Measurements from ENCODE around the gene IFT172.

Gene IFT172

DNA sequence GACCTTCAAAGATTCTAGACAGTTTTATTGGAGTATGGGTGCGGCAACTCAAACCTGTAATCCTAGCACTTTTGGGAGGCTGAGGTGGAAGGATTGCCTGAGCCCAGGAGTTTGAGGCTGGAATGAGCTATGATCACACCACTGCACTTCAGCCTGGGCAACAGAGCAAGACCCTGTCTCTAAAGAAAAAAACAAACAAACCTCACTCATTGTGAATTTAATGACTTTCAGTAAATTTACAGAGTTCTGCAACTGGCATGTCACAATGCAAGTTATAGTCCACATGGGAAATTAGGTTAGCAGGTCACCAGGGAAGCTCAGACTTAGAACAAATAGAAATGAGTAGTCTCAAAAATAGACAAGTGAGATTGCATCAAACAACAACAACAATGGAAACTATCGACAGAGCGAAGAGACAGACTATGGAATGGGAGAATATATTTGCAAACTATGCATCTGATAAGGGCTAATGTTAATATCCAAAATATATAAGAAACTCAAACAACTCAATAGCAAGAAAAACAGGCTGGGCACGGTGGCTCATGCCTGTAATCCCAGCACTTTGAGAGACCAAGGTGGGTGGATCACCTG, 67.8 kb downstream of the IFT172 start:
- DNase-seq, result no peak

GRCh38 chr2:27420996-27421395, 68.5 kb downstream of the IFT172 start:
- no peak for DNase-seq

DNA sequence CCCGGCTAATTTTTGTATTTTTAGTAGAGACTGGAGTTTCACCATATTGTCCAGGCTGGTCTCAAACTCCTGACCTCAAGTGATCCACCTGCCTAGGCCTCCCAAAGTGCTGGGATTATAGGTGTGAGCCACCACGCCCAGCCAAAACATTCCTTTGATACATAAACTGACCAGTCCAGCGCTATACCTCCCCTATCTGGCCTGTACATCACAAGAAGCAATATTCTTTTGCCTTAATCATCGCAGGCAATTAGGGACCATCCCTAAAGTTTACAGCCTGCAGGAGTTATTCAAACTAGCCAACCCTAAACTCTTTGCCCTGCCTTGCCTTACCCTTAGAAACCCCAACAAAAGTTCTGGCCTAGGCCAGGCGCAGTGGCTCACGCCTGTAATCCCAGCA, 73.4 kb downstream of the IFT172 start:
- DNase-seq, result no peak

- DNase-seq, result no peak
Measured at GRCh38 chr2:27412419-27413152, 77.0 kb downstream of the IFT172 start.

- DNase-seq, result peak; percentile 93
Measured at GRCh38 chr2:27409321-27410073, 80.0 kb downstream of the IFT172 start, which contains the start of gene PPM1G. Gene PPM1G, minus strand, starts transcription at chr2:27409591. Its CDS starts 169 bp downstream, at chr2:27409422.

DNA sequence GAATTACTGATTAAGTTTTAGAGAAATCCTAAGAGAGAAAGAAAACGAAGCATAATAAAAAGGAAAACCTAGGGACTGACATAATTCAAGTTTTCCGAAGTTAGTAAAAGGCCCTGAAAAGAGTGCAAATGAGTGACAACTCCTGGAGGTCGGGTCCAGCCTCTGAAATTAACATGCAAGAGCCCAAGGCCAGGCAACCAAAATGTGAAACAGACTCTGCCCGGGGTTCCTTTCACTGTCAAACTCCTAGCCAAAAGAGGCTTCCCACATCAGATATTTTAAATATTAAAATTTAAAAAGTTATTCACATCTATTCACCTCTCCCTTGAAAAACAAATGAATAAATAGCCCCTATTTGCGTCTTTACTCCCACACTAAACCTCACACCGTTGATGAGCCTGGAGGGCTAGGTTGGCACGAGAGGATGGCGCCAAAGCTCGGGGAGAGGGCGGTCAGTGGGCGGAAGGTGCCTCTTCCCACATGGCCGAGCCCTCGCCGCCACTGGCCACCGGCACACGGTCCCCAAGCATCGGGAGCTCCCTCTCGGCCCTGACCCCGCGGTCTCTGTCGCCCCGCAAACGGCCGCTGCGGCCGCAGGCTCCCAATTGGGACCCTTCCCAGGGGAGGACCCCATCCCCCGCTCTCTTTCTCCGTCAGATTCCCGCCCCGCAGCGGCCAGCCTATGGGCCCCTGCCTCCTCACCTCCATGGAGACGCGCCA, 80.8 kb downstream of the IFT172 start:
- no peak for DNase-seq

GRCh38 chr2:27407798-27408491, 81.6 kb downstream of the IFT172 start:
- DNase-seq, result no peak

GRCh38 chr2:27400348-27401135, 89.0 kb downstream of the IFT172 start:
- DNase-seq, result no peak

DNA sequence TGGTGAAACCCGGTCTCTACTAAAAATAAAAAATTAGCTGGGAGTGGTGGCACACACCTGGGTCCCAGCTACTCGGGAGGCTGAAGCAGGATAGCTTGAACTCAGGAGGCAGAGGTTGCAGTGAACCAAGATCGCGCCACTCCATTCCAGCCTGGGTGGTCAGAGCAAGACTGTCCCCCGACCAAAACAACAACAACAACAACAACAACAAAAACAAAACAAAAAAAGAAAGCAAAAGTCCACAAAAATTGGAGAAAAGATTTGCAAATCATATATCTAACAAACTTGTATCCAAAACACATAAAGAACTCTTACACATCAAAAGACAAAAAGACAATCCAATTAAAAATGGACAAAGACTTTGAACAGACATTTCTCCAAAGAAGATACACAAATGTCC, 90.6 kb downstream of the IFT172 start:
- DNase-seq, result no peak
